Progenitor cell of endocrine pancreas (in vitro differentiated cells): ENCODE data around the gene BCL7B. TPM values are rescaled to one million over a fixed set of nuclear protein-coding genes. Genes with fewer than 3 reads are reported as not detected.
"Not testable (repeated sequence)": the region's sequence is repeated elsewhere in the genome, so short reads cannot be mapped to it uniquely, and the experiment has no call there.

Experiments
- DNase-seq: peaks from one replicate; pipeline ENCODE4 v3.0.0; 2021; ENCODE audit warnings: low spot score; ENCODE audit not compliant: unreplicated experiment
- H3K27ac Mint-ChIP-seq: 2 replicates; pipeline ENCODE4 v1.8.0; 2021; ENCODE audit warnings: mild to moderate bottlenecking, moderate library complexity, mixed read lengths
- H3K27me3 Mint-ChIP-seq: 2 replicates; pipeline ENCODE4 v1.8.0; 2021; ENCODE audit warnings: mixed read lengths
- H3K36me3 Mint-ChIP-seq: 2 replicates; pipeline ENCODE4 v1.8.0; 2022; ENCODE audit warnings: mixed read lengths; ENCODE audit not compliant: insufficient read depth
- H3K4me1 Mint-ChIP-seq: 2 replicates; pipeline ENCODE4 v1.8.0; 2021; ENCODE audit warnings: low read depth, mixed read lengths
- H3K4me3 Mint-ChIP-seq: 2 replicates; pipeline ENCODE4 v1.8.0; 2021; ENCODE audit warnings: low read depth, mild to moderate bottlenecking, moderate library complexity, mixed read lengths
- H3K9me3 Mint-ChIP-seq: 2 replicates; pipeline ENCODE4 v1.8.0; 2021; ENCODE audit warnings: low read depth, mixed read lengths
- CTCF ChIP-seq: fragments of 200-600 bp; sonication (generic); IDR thresholded peaks from one replicate; pipeline ENCODE4 v1.5.0; 2021; ENCODE audit warnings: antibody characterized with exemption, mild to moderate bottlenecking; ENCODE audit not compliant: unreplicated experiment
- total RNA-seq: library from RNA; stranded (reverse); gene quantifications from 2 replicates; pipeline ENCODE4 v1.2.1, GENCODE V29; 2021

The BCL7B gene
- total RNA-seq, 1 donor from 2014 or later, result 37.8 TPM

- DNase-seq, result no peak
- no peaks in the 10 kb centered on the region for H3K4me1 Mint-ChIP-seq
- no peak for TF ChIP-seq CTCF
- H3K36me3 Mint-ChIP-seq, result peaks cover 24% of the 10 kb centered on the region
- H3K4me3 Mint-ChIP-seq, result no peak overlapping the region
- H3K27me3 Mint-ChIP-seq, result no peaks in the 10 kb centered on the region
- H3K27ac Mint-ChIP-seq, result peak overlapping the region; percentile 15
- H3K9me3 Mint-ChIP-seq, result peaks cover 3% of the 10 kb centered on the region
These were observed 20.4 kb downstream of the BCL7B start for GRCh38 chr7:73537051-73537450.

- H3K27me3 Mint-ChIP-seq, result no peaks in the 10 kb centered on the region
- peaks cover 3% of the 10 kb centered on the region for H3K9me3 Mint-ChIP-seq
- H3K36me3 Mint-ChIP-seq, result peaks cover 24% of the 10 kb centered on the region
- no peak for DNase-seq
- peak overlapping the region; percentile 67 for H3K27ac Mint-ChIP-seq
- no peak for TF ChIP-seq CTCF
- H3K4me3 Mint-ChIP-seq, result no peak overlapping the region
- H3K4me1 Mint-ChIP-seq, result no peaks in the 10 kb centered on the region
These were observed 21.0 kb downstream of the BCL7B start for GRCh38 chr7:73536479-73536878.

DNA sequence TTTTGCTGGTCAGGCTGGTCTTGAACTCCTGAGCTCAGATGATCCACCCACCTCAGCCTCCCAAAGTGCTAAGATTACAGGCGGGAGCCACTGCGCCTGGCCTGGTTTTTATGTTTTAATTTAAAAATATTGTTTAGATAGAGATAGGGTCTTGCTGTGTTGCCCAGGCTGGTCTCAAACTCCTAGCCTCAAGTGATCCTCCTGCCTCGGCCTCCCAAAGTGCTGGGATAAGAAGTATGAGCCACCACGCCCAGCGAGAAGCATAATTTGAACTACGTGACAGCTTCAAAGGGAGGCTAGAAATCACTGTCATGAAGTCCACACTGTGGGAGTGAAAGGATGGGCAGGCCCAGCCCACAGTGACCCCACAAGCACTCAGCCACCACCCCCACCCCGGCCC lies 21.6 kb downstream of the BCL7B start:
- not testable (repeated sequence) for H3K27me3 Mint-ChIP-seq, DNase-seq, H3K9me3 Mint-ChIP-seq, H3K4me1 Mint-ChIP-seq, H3K27ac Mint-ChIP-seq, H3K4me3 Mint-ChIP-seq
- peaks cover 22% of the 10 kb centered on the region for H3K36me3 Mint-ChIP-seq

GRCh38 chr7:73533742-73534141 lies 23.7 kb downstream of the BCL7B start:
- no peak for TF ChIP-seq CTCF
- no peak overlapping the region for H3K27ac Mint-ChIP-seq
- H3K36me3 Mint-ChIP-seq, result peaks cover 18% of the 10 kb centered on the region
- no peak for DNase-seq
- no peaks in the 10 kb centered on the region for H3K4me1 Mint-ChIP-seq
- no peaks in the 10 kb centered on the region for H3K27me3 Mint-ChIP-seq
- H3K4me3 Mint-ChIP-seq, result no peak overlapping the region
- H3K9me3 Mint-ChIP-seq, result peaks cover 3% of the 10 kb centered on the region

DNA sequence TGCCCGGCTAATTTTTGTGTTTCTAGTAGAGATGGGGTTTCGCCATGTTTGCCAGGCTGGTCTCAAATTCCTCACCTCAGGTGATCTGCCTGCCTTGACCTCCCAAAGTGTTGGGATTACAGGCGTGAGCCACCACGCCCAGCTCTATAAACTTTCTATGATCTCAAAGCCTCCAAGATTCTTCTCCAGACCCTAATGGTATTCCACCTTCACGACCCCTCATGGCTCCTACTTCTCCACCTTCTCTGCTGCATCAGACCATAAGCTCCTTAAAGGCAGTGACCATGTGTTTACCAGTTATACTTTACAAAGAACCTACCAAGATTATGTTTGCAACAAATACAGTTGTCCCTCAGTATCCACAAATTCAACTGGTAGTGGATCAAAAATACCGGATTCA lies 25.3 kb downstream of the BCL7B start:
- Mint-ChIP-seq H3K9me3 (peaks cover 3% of the 10 kb centered on the region), H3K4me1 (no peaks in the 10 kb centered on the region), H3K27ac (no peak overlapping the region), H3K4me3 (no peak overlapping the region), H3K36me3 (peaks cover 13% of the 10 kb centered on the region), H3K27me3 (no peaks in the 10 kb centered on the region)
- no peak for TF ChIP-seq CTCF
- DNase-seq, result no peak

GRCh38 chr7:73530800-73531199 lies 26.7 kb downstream of the BCL7B start:
- Mint-ChIP-seq H3K9me3 (peaks cover 3% of the 10 kb centered on the region), H3K4me3 (no peak overlapping the region), H3K27me3 (no peaks in the 10 kb centered on the region), H3K36me3 (peaks cover 6% of the 10 kb centered on the region), H3K27ac (no peak overlapping the region), H3K4me1 (peaks cover 2% of the 10 kb centered on the region)
- DNase-seq, result no peak
- TF ChIP-seq CTCF, result no peak
